GM23338 (cell line): ENCODE measurements around the gene FOXRED1. TPM values are rescaled to one million over a fixed set of nuclear protein-coding genes. Genes with fewer than 3 reads are reported as not detected.

Source experiments
- ATAC-seq: fragments of 200-7000 bp; cut with Tn5 transposase; 3 replicates; pipeline ENCODE4 v1.9.1; 2020
- DNase-seq: peaks from one replicate; pipeline ENCODE4 v3.0.0-alpha.2; 2015; ENCODE audit warnings: low spot score
- H2AFZ ChIP-seq: fragments of 200-600 bp; sonication (generic); 2 replicates; pipeline ENCODE4 v1.8.0; 2016; ENCODE audit warnings: antibody characterized with exemption, mild to moderate bottlenecking, moderate library complexity
- H3F3A ChIP-seq: fragments of 200-600 bp; sonication (generic); replicated peaks from 2 replicates; pipeline ENCODE4 v1.8.0; 2017; ENCODE audit warnings: antibody characterized with exemption, mixed run types, low read depth
- H3K27ac ChIP-seq: fragments of 200-600 bp; sonication (generic); 2 replicates; pipeline ENCODE4 v1.6.1; 2016; ENCODE audit warnings: low read depth
- H3K27me3 ChIP-seq: fragments of 200-600 bp; sonication (generic); 2 replicates; pipeline ENCODE4 v1.8.0; 2016; ENCODE audit warnings: mild to moderate bottlenecking, mixed run types, moderate library complexity; ENCODE audit not compliant: insufficient read depth
- H3K36me3 ChIP-seq: fragments of 200-600 bp; sonication (generic); 2 replicates; pipeline ENCODE4 v1.8.0; 2016; ENCODE audit warnings: mild to moderate bottlenecking; ENCODE audit not compliant: insufficient read depth
- H3K4me1 ChIP-seq: fragments of 200-600 bp; sonication (generic); 2 replicates; pipeline ENCODE4 v1.8.0; 2016; ENCODE audit warnings: mild to moderate bottlenecking, moderate library complexity; ENCODE audit not compliant: insufficient read depth
- H3K4me2 ChIP-seq: fragments of 200-600 bp; sonication (generic); 2 replicates; pipeline ENCODE4 v1.7.1; 2017; ENCODE audit warnings: mixed run types
- H3K4me3 ChIP-seq: fragments of 200-600 bp; sonication (generic); 2 replicates; pipeline ENCODE4 v1.6.1; 2016; ENCODE audit warnings: mixed run types
- H3K79me2 ChIP-seq: fragments of 200-600 bp; sonication (generic); replicated peaks from 2 replicates; pipeline ENCODE4 v1.8.0; 2017; ENCODE audit warnings: mild to moderate bottlenecking; ENCODE audit not compliant: insufficient read depth
- H3K9me2 ChIP-seq: fragments of 200-600 bp; sonication (generic); 2 replicates; pipeline ENCODE4 v1.8.0; 2017; ENCODE audit not compliant: insufficient read depth
- H4K20me1 ChIP-seq: fragments of 200-600 bp; sonication (generic); replicated peaks from 2 replicates; pipeline ENCODE4 v1.8.0; 2017; ENCODE audit warnings: mild to moderate bottlenecking; ENCODE audit not compliant: insufficient read depth
- H3K27ac Mint-ChIP-seq: 2 replicates; pipeline ENCODE4 v1.8.0; 2020; ENCODE audit warnings: inconsistent platforms, mild to moderate bottlenecking, moderate library complexity, mixed read lengths
- H3K27me3 Mint-ChIP-seq: 3 replicates; pipeline ENCODE4 v1.8.0; 2022; ENCODE audit warnings: low read depth, mild to moderate bottlenecking, moderate library complexity, mixed read lengths, inconsistent platforms; ENCODE audit not compliant: insufficient read depth, poor library complexity
- H3K36me3 Mint-ChIP-seq: 3 replicates; pipeline ENCODE4 v1.8.0; 2021; ENCODE audit warnings: low read depth, mild to moderate bottlenecking, inconsistent platforms, moderate library complexity, mixed read lengths
- H3K4me1 Mint-ChIP-seq: 3 replicates; pipeline ENCODE4 v1.8.0; 2020; ENCODE audit warnings: mild to moderate bottlenecking, inconsistent platforms, mixed read lengths
- H3K4me3 Mint-ChIP-seq: 3 replicates; pipeline ENCODE4 v1.8.0; 2021; ENCODE audit warnings: moderate library complexity, mild to moderate bottlenecking, inconsistent platforms, mixed read lengths
- H3K9me3 Mint-ChIP-seq: 3 replicates; pipeline ENCODE4 v1.8.0; 2020; ENCODE audit warnings: moderate library complexity, mild to moderate bottlenecking, inconsistent platforms, mixed read lengths
- CREB1 ChIP-seq: fragments of 250-450 bp; sonication (Bioruptor Pico); IDR thresholded peaks from 2 replicates; pipeline ENCODE4 v1.5.0; 2020; ENCODE audit warnings: low read depth, mild to moderate bottlenecking, moderate library complexity
- CTCF ChIP-seq, 2 experiments: fragments of 200-600 bp in 1 of 2; sonication (generic) in 1 of 2; conservative IDR thresholded peaks; 2 replicates each; pipeline versions ENCODE4 v1.5.1 to v1.6.1; 2016 to 2017; ENCODE audit warnings: antibody characterized with exemption in 2 of 2, low read depth in 2 of 2, mild to moderate bottlenecking in 2 of 2, moderate library complexity in 1 of 2
- EZH2 ChIP-seq: fragments of 200-600 bp; sonication (generic); IDR thresholded peaks from one replicate; pipeline ENCODE4 v1.8.0; 2017; ENCODE audit warnings: antibody characterized with exemption, mild to moderate bottlenecking, low read depth; ENCODE audit not compliant: unreplicated experiment
- EZH2phosphoT487 ChIP-seq: fragments of 200-600 bp; sonication (generic); IDR thresholded peaks from one replicate; pipeline ENCODE4 v1.8.1; 2018; ENCODE audit warnings: antibody characterized with exemption; ENCODE audit not compliant: unreplicated experiment
- JUNB ChIP-seq: IDR thresholded peaks from one replicate; pipeline ENCODE4 v1.6.1; 2016; ENCODE audit warnings: antibody characterized with exemption; ENCODE audit not compliant: unreplicated experiment
- NANOG ChIP-seq: IDR thresholded peaks from 2 replicates; pipeline ENCODE4 v1.6.1; 2016; ENCODE audit warnings: antibody characterized with exemption, borderline replicate concordance
- POLR2AphosphoS5 ChIP-seq: IDR thresholded peaks from 2 replicates; pipeline ENCODE4 v1.6.1; 2016; ENCODE audit warnings: antibody characterized with exemption, low read depth
- REST ChIP-seq: IDR thresholded peaks from one replicate; pipeline ENCODE4 v1.6.1; 2018; ENCODE audit warnings: antibody characterized with exemption; ENCODE audit not compliant: unreplicated experiment
- STAT1 ChIP-seq: IDR thresholded peaks from one replicate; pipeline ENCODE4 v1.6.1; 2016; ENCODE audit warnings: antibody characterized with exemption; ENCODE audit not compliant: unreplicated experiment
- ZNF114 ChIP-seq: fragments of 250-450 bp; sonication (Bioruptor Pico); IDR thresholded peaks from 2 replicates; pipeline ENCODE4 v1.5.0; 2020; ENCODE audit warnings: mild to moderate bottlenecking, moderate library complexity
- ZNF331 ChIP-seq: fragments of 250-450 bp; sonication (Bioruptor Pico); IDR thresholded peaks from 2 replicates; pipeline ENCODE4 v1.5.0; 2020; ENCODE audit warnings: low read depth, mild to moderate bottlenecking, moderate library complexity
- polyA plus RNA-seq: library from polyadenylated mRNA; unstranded; fragments of >200 nt; fragmentation: Nextera tagmentation; extraction: Ambion mirVana; gene quantifications from 2 replicates; pipeline ENCODE4 v1.2.1, GENCODE V29; 2016
- total RNA-seq: library from RNA; depleted of rRNA; stranded (reverse); fragments of >200 nt; shearing (Covaris generic); gene quantifications from 2 replicates; pipeline ENCODE4 v1.2.3, GENCODE V29; 2014
- TF ChIP-seq, protein P1 (sequence below): fragments of 250-450 bp; sonication (Bioruptor Pico); IDR thresholded peaks from 2 replicates; pipeline ENCODE4 v1.5.0; 2020; ENCODE audit warnings: mild to moderate bottlenecking, moderate library complexity
- TF ChIP-seq, protein P2 (sequence below): IDR thresholded peaks from 2 replicates; pipeline ENCODE4 v1.6.1; 2016; ENCODE audit warnings: antibody characterized with exemption

FOXRED1 gene
- total and polyA plus RNA-seq, 2 experiments from 2014 or later = 25.2 to 59.2 TPM

- no peaks in the 10 kb centered on the region for H3K4me1 Mint-ChIP-seq
- TF ChIP-seq POLR2AphosphoS5 (no peak), JUNB (no peak), REST (no peak), EZH2phosphoT487 (no peak), ZNF331 (CRISPR knock-in tag) (no peak), CREB1 (CRISPR knock-in tag) (no peak), CTCF (conservative IDR thresholded peaks at IDR 0.05; ENCODE audit: low read depth in 2 of 2) (no peak), ZNF114 (no peak), STAT1 (no peak), EZH2 (no peak), NANOG (no peak)
- TF ChIP-seq, protein P1, sequence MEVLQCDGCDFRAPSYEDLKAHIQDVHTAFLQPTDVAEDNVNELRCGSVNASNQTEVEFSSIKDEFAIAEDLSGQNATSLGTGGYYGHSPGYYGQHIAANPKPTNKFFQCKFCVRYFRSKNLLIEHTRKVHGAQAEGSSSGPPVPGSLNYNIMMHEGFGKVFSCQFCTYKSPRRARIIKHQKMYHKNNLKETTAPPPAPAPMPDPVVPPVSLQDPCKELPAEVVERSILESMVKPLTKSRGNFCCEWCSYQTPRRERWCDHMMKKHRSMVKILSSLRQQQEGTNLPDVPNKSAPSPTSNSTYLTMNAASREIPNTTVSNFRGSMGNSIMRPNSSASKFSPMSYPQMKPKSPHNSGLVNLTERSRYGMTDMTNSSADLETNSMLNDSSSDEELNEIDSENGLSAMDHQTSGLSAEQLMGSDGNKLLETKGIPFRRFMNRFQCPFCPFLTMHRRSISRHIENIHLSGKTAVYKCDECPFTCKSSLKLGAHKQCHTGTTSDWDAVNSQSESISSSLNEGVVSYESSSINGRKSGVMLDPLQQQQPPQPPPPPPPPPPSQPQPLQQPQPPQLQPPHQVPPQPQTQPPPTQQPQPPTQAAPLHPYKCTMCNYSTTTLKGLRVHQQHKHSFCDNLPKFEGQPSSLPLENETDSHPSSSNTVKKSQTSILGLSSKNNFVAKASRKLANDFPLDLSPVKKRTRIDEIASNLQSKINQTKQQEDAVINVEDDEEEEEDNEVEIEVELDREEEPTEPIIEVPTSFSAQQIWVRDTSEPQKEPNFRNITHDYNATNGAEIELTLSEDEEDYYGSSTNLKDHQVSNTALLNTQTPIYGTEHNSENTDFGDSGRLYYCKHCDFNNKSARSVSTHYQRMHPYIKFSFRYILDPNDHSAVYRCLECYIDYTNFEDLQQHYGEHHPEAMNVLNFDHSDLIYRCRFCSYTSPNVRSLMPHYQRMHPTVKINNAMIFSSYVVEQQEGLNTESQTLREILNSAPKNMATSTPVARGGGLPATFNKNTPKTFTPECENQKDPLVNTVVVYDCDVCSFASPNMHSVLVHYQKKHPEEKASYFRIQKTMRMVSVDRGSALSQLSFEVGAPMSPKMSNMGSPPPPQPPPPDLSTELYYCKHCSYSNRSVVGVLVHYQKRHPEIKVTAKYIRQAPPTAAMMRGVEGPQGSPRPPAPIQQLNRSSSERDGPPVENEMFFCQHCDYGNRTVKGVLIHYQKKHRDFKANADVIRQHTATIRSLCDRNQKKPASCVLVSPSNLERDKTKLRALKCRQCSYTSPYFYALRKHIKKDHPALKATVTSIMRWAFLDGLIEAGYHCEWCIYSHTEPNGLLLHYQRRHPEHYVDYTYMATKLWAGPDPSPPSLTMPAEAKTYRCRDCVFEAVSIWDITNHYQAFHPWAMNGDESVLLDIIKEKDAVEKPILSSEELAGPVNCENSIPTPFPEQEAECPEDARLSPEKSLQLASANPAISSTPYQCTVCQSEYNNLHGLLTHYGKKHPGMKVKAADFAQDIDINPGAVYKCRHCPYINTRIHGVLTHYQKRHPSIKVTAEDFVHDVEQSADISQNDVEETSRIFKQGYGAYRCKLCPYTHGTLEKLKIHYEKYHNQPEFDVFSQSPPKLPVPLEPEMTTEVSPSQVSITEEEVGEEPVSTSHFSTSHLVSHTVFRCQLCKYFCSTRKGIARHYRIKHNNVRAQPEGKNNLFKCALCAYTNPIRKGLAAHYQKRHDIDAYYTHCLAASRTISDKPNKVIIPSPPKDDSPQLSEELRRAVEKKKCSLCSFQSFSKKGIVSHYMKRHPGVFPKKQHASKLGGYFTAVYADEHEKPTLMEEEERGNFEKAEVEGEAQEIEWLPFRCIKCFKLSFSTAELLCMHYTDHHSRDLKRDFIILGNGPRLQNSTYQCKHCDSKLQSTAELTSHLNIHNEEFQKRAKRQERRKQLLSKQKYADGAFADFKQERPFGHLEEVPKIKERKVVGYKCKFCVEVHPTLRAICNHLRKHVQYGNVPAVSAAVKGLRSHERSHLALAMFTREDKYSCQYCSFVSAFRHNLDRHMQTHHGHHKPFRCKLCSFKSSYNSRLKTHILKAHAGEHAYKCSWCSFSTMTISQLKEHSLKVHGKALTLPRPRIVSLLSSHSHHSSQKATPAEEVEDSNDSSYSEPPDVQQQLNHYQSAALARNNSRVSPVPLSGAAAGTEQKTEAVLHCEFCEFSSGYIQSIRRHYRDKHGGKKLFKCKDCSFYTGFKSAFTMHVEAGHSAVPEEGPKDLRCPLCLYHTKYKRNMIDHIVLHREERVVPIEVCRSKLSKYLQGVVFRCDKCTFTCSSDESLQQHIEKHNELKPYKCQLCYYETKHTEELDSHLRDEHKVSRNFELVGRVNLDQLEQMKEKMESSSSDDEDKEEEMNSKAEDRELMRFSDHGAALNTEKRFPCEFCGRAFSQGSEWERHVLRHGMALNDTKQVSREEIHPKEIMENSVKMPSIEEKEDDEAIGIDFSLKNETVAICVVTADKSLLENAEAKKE = no peak
- TF ChIP-seq, protein P2, sequence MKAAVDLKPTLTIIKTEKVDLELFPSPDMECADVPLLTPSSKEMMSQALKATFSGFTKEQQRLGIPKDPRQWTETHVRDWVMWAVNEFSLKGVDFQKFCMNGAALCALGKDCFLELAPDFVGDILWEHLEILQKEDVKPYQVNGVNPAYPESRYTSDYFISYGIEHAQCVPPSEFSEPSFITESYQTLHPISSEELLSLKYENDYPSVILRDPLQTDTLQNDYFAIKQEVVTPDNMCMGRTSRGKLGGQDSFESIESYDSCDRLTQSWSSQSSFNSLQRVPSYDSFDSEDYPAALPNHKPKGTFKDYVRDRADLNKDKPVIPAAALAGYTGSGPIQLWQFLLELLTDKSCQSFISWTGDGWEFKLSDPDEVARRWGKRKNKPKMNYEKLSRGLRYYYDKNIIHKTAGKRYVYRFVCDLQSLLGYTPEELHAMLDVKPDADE = no peak
- ATAC-seq (no peak), DNase-seq (no peak)
- H3K9me3 Mint-ChIP-seq = no peaks in the 10 kb centered on the region
- Histone ChIP-seq H2AFZ (no peak overlapping the region), H3K4me2 (no peak overlapping the region), H3K9me2 (no peaks in the 10 kb centered on the region), H3K27ac (no peak overlapping the region), H3K36me3 (no peaks in the 10 kb centered on the region), H4K20me1 (no peaks in the 10 kb centered on the region), H3K4me1 (no peaks in the 10 kb centered on the region), H3K4me3 (no peak overlapping the region), H3K79me2 (no peaks in the 10 kb centered on the region; the same call in 1 of the 2 replicates), H3F3A (no peaks in the 10 kb centered on the region), H3K27me3 (no peaks in the 10 kb centered on the region)
- H3K4me3 Mint-ChIP-seq = no peak overlapping the region
- H3K27ac Mint-ChIP-seq = no peak overlapping the region
- peaks cover 19% of the 10 kb centered on the region for H3K36me3 Mint-ChIP-seq
- H3K27me3 Mint-ChIP-seq = no peaks in the 10 kb centered on the region
Observed at GRCh38 chr11:126317756-126318573, 49.0 kb downstream of the FOXRED1 start.
